NAMALWA (cell line): ENCODE data around the gene CD79B.

Experiments
- DNase-seq: peaks from one replicate; pipeline ENCODE4 v3.0.0-alpha.2; 2015; ENCODE audit warnings: low spot score

CD79B gene

DNA sequence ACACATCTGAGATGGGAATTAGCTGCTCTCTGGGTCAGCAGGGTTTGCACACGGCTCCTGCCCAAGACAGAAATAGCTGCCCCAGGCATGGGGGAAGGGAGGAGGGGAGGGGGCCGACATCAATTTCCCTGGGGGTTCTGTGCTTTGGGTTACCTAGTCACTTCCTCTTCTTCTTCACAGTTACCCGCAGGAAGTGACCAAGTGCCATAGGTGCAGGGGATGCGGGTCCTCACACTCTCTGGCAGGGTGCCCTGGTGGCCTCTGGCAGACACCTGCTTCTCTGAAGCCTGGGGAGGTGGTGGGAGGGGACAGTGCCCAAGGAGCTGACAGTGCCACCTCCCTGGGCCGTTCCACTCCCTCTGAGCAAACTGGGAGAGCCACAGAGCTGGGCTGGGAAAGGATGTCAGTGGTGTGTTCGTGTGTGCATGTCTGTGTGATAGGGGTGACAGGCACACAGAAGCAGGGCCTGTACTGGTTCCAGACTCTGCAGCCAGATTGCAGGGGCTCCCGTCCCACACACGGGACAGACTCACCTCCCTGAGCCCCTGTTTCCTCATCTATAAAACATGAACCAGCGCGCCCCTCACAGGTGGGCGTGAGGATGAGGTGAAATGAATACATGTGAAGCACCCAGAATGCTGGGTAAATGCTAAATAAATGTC is 22.4 kb upstream of the CD79B start:
- peak; percentile 85 for DNase-seq

GRCh38 chr17:63950940-63951907 is 19.1 kb upstream of the CD79B start:
- peak; percentile 54 for DNase-seq

- no peak for DNase-seq
These were observed 17.6 kb upstream of the CD79B start for GRCh38 chr17:63949576-63950250.

GRCh38 chr17:63948521-63948920 is 16.4 kb upstream of the CD79B start:
- DNase-seq = no peak

GRCh38 chr17:63947711-63948330 is 15.7 kb upstream of the CD79B start:
- no peak for DNase-seq

DNA sequence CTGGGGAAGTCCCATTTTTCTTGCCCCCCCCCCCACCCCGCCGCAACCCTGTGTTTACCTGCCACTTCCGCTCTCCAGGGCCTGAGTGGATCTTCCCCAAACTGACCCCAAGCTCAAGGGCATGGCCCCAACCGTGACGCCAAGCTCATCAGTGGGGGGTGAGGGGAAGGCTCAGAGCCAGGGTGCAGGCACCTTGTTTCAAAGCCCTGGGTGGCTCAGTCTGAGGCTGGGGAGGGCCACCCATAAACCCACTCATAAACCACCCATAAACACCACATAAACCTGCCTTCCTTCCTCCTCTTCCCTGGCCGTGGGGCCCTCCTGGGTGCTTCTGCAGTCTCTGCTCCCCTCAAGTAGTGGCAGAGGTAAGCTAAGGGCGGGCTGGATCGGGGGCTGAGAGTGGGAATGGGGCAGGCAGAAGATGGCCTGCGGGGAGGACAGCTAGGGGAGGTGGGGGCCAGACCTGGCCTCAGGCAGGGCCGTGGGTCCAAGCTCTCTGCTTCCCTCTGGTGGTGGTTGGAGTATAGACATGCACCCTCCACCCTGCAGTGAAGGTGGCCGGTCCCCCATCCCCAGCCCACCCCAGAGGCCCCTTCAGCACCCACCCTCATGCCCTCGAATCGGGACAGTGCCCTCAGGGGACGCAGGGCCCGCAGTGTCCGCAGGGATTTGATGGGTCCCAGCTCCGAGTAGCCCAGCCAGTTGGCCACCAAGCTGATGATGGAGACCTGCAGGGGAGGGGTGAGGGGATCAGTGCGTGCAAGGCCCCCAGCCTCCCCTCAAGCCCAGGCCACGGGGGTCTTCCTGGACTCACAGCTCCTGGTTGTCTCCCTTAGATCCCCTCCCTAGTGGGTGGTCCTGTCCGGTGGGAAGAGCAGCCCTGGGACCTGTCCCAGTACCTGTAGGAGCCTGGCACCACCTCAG is 14.6 kb upstream of the CD79B start:
- DNase-seq = peak; percentile 80

- DNase-seq = peak; percentile 77
These were observed 13.8 kb upstream of the CD79B start for GRCh38 chr17:63945784-63946439.

GRCh38 chr17:63944736-63945499 is 12.8 kb upstream of the CD79B start:
- no peak for DNase-seq

DNA sequence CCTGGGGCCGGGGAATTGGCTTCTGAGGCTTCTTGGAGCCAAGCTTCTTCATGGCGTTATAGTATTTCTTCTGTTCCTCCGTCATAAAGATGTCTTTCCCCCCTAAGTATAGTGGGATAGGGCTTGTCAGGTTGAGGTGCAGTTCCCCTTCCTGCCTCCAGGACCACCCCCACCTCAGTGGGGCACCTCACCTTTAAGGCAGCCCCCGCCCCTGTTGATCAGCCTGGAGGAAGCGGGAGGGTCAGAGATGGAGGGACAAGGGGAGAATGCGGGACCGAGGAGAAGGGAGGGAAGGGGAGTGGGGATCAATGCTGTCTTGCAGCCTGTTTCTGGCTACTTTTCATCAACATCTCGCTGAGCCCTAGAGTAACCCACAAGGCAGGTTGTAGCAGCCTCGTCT is 11.6 kb upstream of the CD79B start:
- DNase-seq = no peak

DNA sequence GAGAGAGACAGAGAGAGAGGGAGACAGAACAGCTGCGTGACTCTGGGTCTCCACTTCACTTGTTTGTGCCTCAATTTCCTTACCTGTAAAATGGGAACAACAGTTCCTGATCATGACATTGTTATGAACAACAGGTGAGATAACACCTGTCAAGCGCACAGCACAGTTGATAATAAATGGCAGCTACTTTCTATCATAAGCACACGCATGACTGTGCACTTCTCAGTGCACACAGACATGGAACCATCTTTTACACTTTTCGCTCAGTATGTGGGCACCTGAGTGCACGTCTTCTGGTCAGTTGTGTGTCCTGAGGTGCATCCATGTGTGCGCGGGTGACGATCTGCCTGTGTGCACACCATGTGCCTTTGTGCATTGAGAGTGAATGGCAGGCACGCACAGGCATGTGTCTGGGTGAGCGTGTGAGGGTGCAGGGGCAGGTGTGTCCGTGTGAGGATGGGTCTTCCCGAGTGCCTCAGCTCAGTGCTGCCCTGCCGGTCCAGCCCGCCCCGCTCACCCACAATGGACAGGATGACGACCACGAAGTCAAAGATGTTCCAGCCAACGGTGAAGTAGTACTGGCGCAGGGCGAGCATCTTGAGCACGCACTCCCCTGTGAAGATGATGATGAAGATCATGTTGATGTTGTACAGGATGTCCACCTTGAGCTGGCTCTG is 10.3 kb upstream of the CD79B start:
- DNase-seq = no peak

DNA sequence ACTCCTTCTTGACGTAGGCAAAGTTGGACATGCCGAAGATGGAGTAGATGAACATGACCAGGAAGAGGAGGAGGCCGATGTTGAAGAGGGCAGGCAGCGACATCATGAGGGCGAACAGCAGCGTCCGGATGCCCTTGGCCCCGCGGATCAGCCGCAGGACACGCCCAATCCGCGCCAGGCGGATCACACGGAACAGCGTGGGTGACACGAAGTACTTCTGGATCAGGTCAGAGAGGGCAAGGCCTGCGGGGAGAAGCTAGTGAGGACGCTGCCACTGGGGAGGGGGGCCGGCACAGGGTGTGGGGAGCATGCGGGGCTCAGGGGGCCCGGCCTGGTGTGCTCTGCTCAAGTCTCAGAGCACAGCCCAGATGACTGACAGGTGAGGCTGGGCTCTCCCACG is 9.6 kb upstream of the CD79B start:
- no peak for DNase-seq

DNA sequence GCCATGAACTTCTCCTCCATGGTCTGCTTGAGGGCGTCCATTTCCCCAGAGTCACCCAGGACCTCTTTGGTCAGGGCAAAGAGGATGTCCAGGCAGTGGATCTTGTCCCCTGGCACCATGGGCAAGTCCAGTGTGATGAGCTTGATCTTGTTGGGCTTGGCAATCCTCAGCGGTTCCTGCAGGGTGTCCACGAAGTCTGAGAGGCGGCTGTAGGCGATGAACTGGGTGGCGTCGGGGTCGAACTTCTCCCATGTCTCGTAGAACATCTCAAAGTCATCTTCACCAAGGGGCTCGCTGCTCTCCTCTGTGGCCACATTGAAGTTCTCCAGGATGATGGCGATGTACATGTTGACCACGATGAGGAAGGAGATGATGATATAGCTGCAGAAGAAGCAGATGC is 9.0 kb upstream of the CD79B start:
- no peak for DNase-seq

- no peak for DNase-seq
These were observed 8.5 kb upstream of the CD79B start for GRCh38 chr17:63940584-63940983.

- no peak for DNase-seq
These were observed 7.8 kb upstream of the CD79B start for GRCh38 chr17:63939884-63940283.

DNA sequence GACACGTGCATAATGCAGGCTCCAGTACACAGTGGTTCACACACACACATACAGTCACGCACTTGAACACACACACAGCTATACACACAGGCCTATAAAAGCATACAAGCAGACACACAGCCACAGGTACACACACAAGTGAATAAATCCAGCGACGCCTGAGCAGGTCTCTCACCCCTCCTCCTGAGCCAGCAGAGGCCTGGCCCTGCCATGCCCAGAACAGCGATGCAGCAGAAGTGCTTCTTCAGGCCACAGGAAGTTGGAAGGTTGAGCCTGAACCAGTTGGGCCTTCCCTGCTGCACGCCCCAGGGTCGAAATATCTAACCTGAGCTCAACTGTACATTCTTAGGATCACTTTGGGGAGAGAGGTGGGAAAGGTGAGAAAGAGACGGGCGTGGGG is 7.3 kb upstream of the CD79B start:
- no peak for DNase-seq

DNA sequence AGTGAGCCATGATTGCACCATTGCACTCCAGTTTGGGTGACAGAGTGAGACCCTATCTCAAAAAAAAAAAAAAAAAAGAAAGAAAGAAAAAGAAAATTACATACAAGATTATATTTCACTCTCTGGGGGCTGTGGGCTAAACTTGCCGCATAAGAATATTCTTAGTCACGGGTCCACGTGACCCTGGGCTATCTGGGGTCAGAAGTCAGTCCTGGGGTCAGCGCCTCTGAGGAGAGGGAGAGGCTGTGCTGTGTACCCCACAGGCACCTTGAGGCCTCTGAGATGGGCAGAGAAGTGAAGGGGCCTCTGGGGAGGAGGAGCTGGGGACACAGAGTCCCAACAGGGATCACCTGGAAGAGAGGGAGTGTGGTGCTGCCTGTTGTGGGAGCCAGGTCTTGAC is 5.8 kb upstream of the CD79B start:
- DNase-seq = no peak

GRCh38 chr17:63937319-63937718 is 5.2 kb upstream of the CD79B start:
- DNase-seq = no peak

DNA sequence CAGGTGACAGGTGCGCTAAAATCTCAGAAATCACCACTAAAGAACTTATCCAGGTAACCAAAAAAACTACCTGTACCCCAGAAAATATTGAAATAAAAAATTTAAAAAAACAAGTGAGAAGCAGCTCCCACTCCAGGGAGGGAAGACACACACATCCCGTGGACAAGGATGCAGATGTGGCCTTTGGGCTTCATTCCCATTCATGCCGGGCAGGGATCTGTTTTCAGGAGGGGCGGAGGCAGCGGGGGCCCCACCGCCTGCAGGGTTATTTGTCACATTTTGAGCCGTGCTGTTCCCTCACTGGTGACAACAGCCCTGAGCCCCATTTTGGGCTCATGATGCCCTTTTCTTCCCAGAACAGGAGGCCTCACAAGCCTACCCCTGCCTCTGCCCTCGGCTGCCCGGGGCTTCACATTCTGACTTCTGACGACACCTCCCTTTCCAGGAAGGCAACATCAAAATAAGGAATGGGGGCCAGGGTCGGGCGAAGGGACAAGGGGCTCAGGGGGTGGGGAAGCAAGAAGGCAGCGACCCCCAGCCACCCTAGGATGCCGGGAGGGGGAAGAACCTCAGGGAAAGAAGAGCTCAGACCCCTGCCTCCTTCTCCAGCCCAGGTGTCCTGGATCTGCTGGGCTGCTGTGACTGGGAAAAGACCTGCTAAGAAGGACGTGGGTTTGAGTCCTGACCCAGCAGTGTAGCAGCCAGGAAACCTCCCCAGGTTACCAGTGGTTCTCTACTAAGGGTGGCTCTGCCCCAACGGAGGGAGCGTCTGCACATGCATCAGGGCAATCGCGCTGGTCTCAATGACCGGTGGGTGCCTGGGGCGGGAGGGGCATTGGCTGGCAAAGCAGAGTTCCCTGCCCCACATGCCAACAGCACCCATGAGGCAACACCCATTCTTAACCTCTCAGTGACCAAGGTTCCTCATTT is 2.3 kb upstream of the CD79B start:
- no peak for DNase-seq
